ENCODE data around the gene COL23A1.
"Not testable (repeated sequence)": the region's sequence is repeated elsewhere in the genome, so short reads cannot be mapped to it uniquely, and the experiment has no call there.

COL23A1 gene

GRCh38 chr5:178302321-178302720 lies 287.9 kb downstream of the COL23A1 start:
- DNase-seq (ENCODE audit: low read depth), result not testable (repeated sequence)

GRCh38 chr5:178301641-178302040 lies 288.6 kb downstream of the COL23A1 start:
- no peak for DNase-seq (ENCODE audit: low read depth)

- no peak for DNase-seq (ENCODE audit: low read depth)
Measured at GRCh38 chr5:178298283-178298807, 291.8 kb downstream of the COL23A1 start.

- no peak for DNase-seq (ENCODE audit: low read depth)
Measured at GRCh38 chr5:178297751-178298150, 292.4 kb downstream of the COL23A1 start.

- no peak for DNase-seq (ENCODE audit: low read depth)
Measured at GRCh38 chr5:178296066-178296465, 294.1 kb downstream of the COL23A1 start.

- no peak for DNase-seq (ENCODE audit: low read depth)
Measured at GRCh38 chr5:178295589-178295988, 294.6 kb downstream of the COL23A1 start.

- DNase-seq (ENCODE audit: low read depth), result no peak
Measured at GRCh38 chr5:178293815-178294214, 296.4 kb downstream of the COL23A1 start.

GRCh38 chr5:178293400-178293799 lies 296.8 kb downstream of the COL23A1 start:
- no peak for DNase-seq (ENCODE audit: low read depth)

- DNase-seq (ENCODE audit: low read depth), result no peak
Measured at GRCh38 chr5:178292826-178293205, 297.4 kb downstream of the COL23A1 start.

- no peak for DNase-seq (ENCODE audit: low read depth)
Measured at GRCh38 chr5:178291969-178292825, 298.0 kb downstream of the COL23A1 start.

GRCh38 chr5:178291161-178291561 lies 299.0 kb downstream of the COL23A1 start:
- DNase-seq (ENCODE audit: low read depth), result no peak

- DNase-seq (ENCODE audit: low read depth), result no peak
Measured at GRCh38 chr5:178290376-178290775, 299.8 kb downstream of the COL23A1 start.

GRCh38 chr5:178289438-178289837 lies 300.8 kb downstream of the COL23A1 start:
- DNase-seq (ENCODE audit: low read depth), result no peak

GRCh38 chr5:178288401-178289368 lies 301.5 kb downstream of the COL23A1 start:
- no peak for DNase-seq (ENCODE audit: low read depth)

GRCh38 chr5:178287791-178288105 lies 302.4 kb downstream of the COL23A1 start:
- DNase-seq (ENCODE audit: low read depth), result no peak

GRCh38 chr5:178287091-178287790 lies 303.0 kb downstream of the COL23A1 start:
- no peak for DNase-seq (ENCODE audit: low read depth)

- no peak for DNase-seq (ENCODE audit: low read depth)
Measured at GRCh38 chr5:178286226-178287090, 303.7 kb downstream of the COL23A1 start.

- DNase-seq (ENCODE audit: low read depth), result no peak
Measured at GRCh38 chr5:178285399-178286225, 304.6 kb downstream of the COL23A1 start.

GRCh38 chr5:178284996-178285395 lies 305.2 kb downstream of the COL23A1 start:
- DNase-seq (ENCODE audit: low read depth), result no peak

GRCh38 chr5:178284093-178284675 lies 306.0 kb downstream of the COL23A1 start:
- DNase-seq (ENCODE audit: low read depth), result no peak
